Measurements from ENCODE around the gene TMEM47.
A peak's percentile ranks its signal among the peaks of the same experiment; 100 is the strongest.

Gene TMEM47

DNA sequence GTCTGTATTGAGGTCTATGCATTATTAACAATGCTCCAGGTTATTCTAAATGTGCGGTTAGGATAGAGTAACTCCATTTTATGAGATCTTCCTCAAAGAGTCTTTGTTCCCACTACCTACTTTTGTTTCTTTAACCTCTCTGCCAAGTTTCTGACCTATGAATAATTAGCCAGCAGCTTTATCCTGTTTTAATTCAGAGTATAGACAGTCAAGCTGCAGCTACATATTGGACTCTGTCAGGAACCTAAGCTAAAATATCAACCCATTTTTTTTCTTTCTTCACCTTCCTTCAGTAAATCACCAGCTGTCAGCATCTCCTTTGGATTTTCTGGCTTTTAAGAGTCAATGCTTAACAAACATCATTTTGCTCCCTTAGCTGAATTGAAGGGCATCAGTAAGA lies 72.3 kb downstream of the TMEM47 start:
- no peak for FAIRE-seq

DNA sequence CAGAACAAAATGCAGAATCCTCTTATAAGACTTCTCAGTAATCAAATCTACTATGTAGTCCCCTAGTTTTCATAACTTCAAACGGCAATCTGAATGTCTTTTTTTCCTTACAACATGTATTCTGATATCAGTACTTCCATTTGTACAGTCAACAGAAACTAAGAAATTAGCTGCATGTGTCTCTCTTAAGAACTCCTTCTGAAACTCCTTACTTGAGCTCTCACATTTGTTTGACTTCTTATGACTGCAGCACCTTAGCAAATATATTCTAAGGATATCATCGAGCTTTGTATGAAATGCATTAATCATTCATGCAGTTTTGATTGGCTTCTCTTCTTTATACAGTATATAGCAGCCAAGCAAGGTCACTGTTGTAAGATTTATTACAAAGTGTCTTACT lies 77.0 kb downstream of the TMEM47 start:
- FAIRE-seq: no peak

DNA sequence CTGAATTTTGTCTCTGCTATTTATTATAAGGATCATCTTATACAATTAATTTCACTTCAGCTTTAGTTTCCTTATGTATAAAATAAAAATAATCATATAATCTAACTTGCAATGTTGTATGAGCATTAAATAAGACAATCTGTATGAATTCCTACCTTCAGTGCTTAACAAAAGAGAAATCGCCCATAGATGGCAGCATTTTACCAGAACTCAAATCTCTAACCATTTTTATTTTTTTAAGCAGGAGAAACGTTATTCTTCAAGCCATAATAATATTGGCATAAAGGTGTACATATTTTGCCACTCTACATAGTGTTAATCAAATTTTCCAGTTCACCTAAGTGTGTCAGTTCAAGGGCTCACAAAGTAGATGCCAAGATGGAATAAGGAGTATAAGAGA lies 78.8 kb downstream of the TMEM47 start:
- peak; percentile 60 for FAIRE-seq

Measured in TTC549 (cell line).